ENCODE data around the gene LRRTM4.
"Not testable (repeated sequence)": the region's sequence is repeated elsewhere in the genome, so short reads cannot be mapped to it uniquely, and the experiment has no call there.

LRRTM4 gene

DNA sequence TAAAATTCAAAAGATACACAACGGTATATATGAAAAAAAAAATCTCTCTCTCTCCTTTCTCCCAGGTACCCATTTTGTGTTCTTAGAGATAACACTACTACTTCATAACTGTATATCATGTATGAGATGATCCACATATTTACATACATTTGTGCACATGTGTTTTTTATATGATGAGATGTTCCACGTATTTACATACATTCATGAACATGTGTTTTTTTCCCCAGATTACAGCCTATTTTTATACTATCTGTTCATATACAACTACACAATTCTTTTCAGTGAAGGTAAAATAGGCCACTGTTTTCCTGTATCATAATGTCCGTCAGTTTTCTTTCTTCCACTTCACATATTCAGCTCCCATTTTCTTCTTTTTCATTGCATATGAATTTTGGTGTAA lies 808.9 kb downstream of the LRRTM4 start:
- no peak for DNase-seq

DNA sequence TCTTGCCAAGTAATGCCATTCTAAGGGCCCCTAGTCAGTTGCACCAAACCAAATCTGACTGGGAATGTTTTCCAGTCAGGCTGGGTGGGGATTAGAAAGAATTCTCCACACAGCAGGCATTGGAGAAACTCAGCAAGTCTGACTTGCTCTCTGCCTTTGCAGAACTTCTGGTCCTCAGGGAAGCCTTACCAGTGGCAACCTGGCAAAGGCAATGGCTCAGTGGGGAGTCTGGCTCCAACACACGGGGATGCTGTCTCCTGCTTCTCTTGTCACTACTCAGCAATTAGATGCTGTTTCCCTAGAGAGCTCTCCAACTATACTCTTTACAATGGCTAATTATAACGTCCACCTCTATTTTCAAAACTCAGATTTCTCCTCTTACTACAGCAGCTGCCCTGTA lies 810.7 kb downstream of the LRRTM4 start:
- peak; percentile 84 for DNase-seq

DNA sequence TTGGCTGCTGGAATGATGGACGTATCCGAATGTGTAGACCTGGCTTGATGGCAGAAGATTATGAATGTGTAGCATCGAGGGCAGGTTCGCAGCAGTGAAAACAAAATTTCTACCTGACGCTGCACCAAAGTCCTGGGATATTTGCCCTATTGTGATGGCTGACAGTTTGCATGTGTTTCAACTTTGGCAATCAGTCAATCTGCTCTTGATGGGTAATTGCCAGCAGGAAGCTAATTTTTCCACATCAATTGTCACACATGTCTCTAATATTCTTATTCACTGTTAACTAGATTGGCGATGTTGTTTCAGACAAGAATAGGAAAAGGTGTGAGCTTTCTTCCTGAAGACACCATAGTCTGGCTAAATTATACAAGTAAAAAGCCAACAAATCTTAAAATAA lies 821.3 kb downstream of the LRRTM4 start:
- DNase-seq: no peak

DNA sequence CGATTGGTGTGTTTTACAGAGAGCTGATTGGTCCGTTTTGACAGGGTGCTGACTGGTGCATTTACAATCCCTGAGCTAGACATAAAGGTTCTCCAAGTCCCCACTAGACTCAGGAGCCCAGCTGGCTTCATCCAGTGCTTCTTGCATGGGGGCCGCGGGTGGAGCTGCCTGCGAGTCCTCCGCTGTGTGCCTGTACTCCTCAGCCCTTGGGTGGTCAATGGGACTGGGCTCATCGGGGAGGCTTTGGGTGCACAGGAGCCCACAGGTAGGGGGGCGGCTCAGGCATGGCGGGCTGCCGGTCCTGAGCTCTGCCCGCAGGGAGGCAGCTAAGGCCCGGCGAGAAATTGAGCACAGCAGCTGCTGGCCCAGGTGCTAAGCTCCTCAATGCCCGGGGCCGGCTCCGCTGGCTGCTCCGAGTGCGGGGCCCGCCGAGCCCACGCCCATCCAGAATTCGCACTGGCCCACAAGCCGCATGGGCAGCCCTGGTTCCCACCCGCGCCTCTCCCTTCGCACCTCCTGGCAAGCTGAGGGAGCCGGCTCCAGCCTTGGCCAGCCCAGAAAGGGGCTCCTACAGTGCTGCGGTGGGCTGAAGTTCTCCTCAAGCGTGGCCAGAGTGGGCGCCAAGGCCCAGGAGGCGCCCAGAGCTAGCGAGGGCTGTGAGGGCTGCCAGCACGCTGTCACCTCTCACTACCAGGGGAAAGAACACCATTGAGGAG lies 824.0 kb downstream of the LRRTM4 start:
- not testable (repeated sequence) for DNase-seq
